Activated T-cell treated with anti-CD3 and anti-CD28 coated beads for 4 hours (primary cell): Measurements from ENCODE around the gene EIF2S3.
A peak's percentile ranks its signal among the peaks of the same experiment; 100 is the strongest.
"Not testable (repeated sequence)": the region's sequence is repeated elsewhere in the genome, so short reads cannot be mapped to it uniquely, and the experiment has no call there.

Experiments used
- DNase-seq: peaks from one replicate; pipeline ENCODE4 v3.0.0-alpha.2; 2020

EIF2S3 gene

DNA sequence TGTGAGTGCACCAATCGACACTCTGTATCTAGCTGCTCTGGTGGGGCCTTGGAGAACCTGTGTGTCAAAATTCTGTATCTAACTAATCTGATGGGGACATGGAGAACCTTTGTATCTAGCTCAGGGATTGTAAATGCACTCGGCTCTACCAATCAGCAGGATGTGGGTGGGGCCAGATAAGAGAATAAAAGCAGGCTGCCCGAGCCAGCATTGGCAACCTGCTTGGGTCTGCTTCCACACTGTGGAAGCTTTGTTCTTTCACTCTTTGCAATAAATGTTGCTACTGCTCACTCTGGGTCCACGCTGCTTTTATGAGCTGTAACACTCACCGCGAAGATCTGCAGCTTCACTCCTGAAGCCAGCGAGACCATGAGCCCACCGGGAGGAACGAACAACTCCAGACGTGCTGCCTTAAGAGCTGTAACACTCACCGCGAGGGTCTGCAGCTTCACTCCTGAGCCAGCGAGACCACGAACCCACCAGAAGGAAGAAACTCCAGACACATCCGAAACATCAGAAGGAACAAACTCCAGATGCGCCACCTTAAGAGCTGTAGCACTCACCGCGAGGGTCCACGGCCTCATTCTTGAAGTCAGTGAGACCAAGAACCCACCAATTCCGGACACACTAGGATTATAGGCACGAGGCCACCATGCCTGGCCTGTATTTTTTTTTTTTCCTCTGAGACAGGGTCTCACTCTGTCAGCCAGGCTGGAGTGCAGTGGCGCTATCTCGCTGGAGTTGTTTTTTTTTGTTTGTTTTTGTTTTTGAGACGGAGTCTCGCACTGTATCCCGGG, 4.0 kb upstream of the EIF2S3 start:
- not testable (repeated sequence) for DNase-seq

DNA sequence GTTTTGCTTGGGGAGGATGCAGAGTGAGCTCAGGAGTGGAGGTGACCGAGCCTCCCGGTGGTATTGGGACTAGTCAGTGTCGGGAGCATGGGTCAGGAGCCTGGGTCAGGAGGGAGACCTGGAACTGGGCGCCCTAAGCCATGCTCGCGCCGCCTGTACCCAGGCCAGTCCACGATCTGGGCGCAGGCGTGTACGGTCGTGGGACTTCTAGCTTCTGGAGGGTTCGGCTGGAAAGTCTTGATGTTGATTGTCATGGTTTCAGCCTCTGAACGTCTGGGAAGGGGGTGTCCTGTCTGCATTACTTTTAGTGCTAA, 244 bp downstream of the EIF2S3 start:
- DNase-seq = no peak

DNA sequence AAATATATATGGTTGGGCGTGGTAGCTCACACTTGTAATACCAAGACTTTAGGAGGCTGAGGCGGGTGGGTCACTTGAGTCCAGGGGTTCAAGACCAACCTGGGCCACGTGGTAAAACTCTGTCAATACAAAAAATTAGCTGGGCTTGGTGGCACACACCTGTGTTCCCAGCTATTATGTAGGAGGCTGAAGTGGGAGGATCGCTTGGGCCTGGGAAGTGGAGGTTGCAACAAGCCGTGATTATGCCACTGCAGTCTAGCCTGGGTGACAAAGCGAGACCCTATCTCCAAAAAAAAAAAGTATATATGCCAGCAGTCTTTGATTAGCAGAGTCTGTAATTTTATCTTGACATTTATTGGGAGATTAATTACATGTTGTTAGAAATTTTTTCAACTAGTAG, 8.7 kb downstream of the EIF2S3 start:
- DNase-seq = no peak

DNA sequence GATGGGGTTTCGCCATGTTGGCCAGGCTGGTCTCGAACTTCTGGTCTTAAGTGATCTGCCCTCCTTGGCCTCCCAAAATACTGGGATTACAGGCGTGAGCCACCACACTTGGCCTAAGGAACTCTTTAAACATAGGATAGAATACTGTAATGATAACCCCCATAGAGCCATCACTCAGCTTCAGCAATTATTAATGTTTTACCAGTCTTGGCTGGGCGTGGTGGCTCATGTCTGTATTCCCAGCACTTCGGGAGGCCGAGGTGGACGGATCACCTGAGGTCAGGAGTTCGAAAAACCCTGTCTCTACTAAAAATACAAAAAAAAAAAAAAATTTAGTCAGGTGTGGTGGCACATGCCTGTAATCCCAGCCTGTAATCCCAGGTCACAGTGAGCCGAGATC, 15.1 kb downstream of the EIF2S3 start:
- DNase-seq = no peak

DNA sequence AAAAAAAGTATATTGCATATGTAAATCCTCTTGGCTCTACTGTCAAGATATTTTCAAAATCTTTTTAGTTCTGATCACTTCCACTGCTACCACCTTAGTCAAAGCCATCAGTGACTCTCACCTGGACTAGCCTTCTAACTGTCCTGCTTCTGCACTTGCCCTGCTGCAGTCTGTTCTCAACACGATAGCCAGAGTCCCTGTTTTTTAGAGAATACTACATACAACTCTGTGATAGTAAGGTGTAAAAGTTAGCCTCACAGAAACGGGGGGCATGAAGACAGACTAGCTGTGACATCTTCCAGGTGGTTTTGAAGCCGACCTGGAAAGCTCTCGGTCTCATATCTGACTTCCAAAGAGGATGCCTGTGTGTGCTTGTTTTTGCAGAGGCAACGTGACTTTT, 24.7 kb downstream of the EIF2S3 start:
- DNase-seq = no peak

DNA sequence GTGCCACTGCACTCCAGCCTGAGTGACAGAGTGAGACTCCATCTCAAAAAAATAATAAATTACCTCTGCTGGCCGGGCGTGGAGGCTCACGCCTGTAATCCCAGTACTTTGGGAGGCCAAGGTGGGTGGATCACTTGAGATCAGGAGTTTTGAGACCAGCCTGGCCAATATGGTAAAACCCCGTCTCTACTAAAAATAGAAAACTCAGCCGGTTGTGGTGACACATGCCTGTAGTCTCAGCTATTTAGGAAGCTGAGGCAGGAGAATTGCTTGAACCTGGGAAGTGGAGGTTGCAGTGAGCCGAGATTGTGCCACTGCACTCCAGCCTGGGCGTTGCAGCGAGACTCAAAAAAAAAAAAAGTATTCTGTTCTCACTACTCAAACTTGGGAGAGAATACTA, 25.5 kb downstream of the EIF2S3 start:
- DNase-seq = not testable (repeated sequence)

DNA sequence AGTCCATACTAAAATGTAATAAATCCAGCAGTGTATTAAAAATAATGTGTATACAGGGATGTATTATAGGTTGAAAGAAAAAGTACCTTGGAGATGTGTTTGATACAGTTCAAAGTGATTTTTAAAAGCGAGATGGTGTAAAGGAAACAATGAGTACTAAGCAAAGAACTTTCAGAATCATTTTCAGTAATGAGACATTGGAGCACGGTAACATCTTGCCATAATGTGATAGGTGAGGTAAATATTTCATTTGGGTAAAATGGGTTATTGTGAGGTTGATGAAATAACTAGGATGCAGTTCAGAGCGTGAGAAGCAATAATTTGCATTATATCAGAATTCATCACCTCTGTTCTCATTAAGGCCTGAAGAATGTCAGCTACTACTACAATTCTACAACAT, 25.9 kb downstream of the EIF2S3 start:
- DNase-seq = no peak

DNA sequence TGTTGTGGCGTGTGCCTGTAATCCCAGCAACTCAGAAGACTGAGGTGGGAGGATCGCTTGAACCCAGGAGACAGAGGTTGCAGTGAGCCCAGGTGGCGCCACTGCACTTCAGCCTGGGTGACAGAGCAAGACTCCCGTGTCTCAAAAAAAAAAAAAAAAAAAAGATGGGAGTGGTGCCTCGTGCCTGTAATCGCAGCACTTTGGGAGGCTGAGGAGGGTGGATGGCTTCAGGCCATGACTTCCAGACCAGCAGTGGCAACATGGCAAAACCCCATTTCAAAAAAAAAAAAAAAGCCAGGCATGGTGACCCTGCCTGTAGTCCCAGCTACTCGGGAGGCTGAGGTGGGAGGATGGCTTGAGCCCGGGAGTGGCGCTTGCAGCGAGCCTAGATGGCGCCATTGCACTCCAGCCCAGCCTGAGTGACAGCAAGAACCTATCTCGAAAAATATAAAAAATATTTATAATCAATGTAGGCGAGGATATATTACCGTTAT, 27.0 kb downstream of the EIF2S3 start:
- DNase-seq = peak; percentile 5

DNA sequence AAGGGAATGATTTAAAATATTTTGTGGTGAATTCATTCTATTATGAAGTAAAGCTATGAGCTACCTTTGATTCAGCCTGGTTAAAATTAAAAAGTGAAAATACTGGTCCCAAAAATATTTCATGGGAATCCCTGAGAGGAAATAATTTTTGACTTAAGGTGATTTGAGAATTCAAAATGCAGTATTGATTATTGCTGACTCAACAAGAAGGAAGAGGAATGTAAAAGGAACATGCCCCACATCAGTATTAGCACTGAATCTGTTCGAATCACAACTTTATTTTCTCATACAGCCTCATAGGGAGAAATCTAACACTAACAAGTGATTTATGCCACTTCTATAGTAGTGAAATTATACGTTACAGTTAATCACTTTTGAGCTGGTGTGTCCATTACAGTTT, 27.7 kb downstream of the EIF2S3 start:
- DNase-seq = no peak

DNA sequence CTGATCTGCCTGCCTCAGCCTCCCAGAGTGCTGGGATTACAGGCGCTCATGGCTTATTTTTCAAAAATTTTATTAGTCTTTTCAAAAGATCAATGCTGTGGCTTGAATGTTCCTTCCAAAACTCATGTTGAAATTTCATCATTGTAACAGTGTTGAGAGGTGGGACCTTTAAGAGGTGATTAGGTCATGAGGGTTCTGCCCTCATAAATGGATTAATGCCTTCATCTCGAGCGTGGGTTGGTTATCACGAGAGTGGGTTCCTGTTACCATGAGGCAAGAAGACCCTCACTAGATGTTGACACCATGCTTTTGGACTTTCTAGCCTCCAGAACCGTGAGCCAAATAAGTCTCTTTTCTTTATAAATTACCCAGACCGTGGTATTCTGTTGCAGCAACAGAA, 30.3 kb downstream of the EIF2S3 start:
- DNase-seq = no peak

DNA sequence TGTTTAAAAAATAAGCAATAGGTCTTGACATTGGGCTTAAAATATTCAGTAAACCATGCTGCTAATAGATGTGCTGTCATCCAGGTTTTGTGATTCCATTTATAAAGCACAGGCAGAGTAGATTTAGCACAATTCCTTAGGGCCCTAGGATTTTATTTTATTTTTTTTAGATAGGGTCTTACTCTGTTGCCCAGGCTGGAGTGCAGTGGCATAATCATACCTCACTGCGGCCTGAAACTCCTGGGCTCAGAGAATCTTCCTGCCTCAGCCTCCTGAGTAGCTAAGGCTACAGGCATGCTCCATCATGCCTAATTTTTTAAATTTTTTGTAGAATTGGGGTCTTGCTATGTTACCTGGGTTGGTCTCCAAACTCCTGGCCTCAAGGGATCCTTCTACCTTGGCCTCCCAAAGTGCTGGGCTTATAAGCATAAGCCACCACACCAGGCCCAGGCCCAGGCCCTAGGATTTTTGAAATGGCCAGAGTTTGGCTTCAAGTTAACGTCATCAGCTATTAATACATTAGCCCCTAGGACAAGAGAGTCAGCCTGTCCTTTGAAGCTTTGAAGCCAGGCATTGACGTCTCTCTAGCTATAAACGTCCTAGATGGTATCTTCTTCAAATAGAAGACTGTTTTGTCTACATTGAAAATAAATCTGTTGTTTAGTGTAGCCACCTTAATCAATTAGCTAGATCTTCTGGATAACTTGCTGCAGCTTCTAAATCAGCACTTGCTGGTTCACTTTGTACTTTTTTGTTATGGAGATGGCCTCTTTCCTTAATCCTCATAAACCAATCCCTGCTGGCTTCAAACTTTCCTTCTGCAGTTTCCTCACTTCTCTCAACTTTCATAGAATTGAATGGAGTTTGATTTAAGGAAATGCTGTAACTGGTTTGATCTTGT, 35.8 kb downstream of the EIF2S3 start:
- no peak for DNase-seq

DNA sequence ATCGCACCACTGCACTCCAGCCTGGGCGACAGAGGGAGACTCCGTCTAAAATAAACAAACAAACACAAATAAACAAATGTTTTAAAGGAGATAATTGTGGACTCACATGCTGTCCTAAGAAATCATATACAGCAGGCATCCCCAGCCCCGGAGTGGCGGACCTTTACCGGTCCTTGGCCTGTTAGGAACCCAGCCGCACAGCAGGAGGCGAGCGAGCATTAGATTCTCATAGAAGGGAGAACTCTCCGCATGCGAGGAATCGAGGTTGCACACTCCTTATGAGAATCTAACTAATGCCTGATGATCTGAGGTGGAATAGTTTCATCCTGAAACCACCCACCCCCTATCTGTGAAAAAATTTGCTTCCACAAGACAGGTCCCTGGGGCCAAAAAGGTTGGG, 39.0 kb downstream of the EIF2S3 start:
- DNase-seq = no peak

DNA sequence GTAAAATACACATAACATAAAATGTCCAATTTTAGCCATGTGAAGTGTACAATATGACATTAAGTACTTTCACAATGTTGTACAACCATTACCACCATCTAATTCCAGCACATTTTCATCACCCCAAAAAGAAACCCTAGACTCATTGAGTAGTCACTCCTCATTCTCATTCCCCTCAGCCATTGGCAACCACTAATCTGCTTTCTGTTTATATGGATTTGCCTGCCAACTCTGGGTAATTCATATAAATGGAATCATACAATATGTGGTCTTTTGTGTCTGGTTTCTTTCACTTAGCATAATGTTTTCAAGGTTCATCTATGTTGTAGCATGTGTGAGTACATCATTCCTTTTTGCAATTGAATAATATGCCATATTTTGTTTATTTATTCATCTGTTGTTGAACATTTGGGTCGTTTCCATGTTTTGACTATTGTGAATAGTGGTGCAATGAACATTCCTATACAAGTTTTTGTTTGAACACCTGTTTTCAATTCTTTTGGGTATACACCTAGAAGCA, 43.0 kb downstream of the EIF2S3 start:
- DNase-seq = no peak

DNA sequence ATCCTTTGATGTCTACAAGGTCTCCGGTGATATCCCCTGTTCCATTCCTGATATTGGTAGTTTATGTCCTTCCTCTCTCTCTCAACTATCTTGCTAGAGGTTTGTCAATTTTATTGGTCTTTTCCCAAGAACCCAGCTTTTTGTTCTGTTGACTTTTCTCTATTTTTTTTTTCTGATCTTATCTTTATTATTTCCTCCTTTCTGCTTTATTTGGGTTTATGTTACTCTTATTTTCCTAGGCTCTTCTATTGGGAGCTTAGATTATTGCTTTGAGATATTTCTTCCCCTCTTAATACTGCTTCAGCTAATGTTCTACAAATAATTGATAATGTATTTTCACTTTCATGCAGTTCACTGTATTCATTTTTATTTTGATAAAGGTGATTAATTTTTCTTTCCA, 44.2 kb downstream of the EIF2S3 start:
- DNase-seq = no peak

DNA sequence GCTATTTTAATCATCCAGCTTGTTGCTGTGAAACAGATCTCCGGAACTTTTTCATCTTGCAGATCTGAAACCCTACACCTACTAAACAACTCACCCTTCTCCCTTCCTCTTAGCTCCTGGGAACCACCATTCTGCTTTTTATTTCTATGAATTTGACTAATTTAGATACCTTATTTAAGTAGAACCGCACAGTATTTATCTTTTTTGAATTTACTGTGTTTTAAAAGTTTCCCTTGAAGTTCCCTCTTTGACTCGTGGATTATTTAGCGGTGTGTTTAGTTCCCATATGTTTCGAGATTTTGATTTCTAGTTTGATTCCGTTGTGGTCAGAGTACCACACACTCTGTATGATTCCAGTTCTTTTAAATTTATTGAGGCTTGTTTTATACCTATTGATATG, 44.6 kb downstream of the EIF2S3 start:
- DNase-seq = no peak

DNA sequence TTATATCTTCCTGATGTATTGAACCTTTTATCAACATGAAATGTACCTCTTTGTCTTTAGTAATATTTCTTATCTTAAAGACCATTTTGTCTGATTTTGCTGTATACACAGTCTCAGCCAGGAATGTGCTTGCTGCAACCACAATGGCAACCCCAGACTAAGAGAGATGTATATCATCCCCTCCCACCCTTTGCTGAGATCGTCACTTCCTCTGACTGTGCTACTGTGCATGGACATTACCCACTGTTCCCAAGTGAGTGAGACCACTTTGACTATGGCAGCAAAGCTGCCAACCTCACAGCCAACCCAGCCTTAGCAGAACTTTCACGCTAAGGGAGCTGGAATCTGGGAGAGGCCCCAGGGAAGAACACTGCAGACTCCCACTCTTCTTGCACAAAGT, 46.0 kb downstream of the EIF2S3 start:
- DNase-seq = no peak

DNA sequence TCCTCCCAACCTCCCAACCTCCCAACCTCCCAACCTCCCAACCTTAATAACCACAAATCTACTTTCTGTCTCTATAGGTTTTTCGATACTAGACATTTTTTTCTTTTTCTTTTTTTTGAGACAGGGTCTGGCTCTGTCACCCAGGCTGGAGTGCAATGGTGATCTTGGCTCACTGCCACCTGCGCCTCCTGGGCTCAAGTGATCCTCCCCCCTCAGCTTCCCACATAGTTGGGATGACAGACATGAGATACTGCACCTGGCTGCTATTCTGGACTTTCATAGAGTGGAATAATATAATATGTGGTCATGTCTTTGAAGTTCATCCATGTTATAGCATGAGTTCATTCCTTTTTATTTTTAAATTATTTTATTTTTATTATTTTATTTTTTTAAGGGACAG, 55.3 kb downstream of the EIF2S3 start:
- DNase-seq = no peak

DNA sequence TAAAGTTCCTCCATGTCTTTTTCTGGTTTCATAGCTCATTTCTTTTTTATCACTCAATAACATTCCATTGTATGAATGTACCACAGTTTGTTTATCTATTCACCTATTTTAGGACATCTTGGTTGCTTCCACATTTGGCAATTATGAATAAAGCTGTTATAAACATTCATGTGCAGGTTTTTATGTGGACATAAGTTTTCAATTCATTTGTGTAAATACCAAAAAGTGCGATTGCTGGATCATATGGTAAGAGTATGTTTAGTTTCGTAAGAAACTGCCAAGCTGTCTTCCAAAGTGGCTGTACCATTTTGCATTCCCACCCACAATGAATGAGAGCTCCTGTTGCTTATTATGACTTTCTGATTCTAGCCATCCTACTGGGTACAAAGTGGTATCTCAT, 58.4 kb downstream of the EIF2S3 start:
- no peak for DNase-seq

DNA sequence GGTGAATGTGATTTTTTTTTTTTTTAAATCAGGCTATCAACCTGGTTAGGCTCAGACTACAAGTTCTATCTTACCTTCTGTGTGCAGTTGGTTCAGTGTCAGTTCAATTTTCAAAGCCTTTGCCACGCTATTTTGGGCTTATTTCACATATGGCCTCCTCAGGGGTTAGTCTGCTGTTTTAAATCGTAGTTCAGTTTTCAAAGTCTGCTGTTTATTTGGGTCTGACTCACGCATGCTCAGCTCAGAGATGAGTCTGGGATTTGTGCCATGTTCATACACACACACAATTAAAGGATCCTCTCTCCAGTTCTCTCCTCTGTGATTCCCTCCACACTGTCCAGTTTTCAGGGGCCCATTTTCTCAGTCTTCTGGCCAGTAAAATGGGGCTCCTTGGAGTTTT, 62.5 kb downstream of the EIF2S3 start:
- DNase-seq = no peak

DNA sequence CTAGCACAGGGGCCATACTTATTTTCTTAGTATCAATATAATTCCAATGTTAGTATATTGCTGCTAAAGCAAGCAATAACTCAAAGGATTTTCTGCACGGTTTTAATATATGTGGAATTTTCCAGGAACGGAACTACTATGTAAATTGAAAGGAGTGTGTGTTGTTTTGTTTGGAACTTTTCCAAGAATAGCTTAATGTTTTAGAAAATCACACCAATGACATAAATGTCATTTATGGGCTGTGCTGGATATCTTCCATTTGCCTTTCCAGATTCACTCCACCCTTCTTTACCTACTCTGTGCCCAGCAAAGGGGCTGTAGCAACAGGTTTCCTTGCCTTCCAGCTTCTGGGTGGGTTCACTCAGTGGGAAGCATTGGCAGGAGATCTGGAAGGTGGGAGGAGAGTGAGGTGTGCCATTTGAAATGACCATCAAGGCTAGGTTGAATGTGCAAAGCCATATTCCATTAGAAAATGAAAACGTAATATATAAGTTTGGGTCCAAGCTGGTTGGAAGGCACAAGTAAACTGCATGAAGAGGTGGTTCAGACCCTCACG, 69.6 kb downstream of the EIF2S3 start:
- DNase-seq = no peak

DNA sequence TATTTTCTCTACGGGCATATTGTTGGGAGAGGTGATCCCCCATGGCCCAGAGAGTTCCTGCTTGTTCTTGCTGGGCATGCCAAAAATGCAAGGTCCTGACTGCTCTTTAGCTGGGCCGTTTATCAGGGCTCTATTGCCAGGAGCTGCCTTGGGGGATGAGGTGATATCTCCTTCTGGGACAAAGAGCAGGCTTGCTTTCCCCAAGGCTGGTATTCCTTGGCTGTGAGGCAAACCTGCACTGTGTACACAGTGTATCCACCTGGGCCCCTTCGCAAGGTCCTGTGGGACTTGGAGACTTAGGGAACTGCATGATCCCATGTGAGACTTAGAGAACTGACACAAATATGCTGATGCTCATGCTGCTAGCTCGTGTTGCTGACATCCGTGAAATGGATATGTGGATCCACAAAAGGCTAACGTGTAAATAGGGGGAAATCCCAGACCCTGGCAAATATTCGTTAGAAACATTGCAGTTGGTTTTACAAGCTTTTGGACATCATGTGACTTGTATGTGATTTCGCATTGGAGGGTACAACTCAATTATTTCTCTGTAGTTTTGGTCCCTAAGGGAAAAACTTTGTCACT, 70.4 kb downstream of the EIF2S3 start:
- no peak for DNase-seq
